GM18861 (cell line): ENCODE measurements around the gene PTGFRN.
A peak's percentile ranks its signal among the peaks of the same experiment; 100 is the strongest.

Experiments used
- ATAC-seq: cut with Tn5 transposase; IDR thresholded peaks from one replicate; pipeline ENCODE4 v1.9.1; 2021; ENCODE audit not compliant: unreplicated experiment

PTGFRN gene

DNA sequence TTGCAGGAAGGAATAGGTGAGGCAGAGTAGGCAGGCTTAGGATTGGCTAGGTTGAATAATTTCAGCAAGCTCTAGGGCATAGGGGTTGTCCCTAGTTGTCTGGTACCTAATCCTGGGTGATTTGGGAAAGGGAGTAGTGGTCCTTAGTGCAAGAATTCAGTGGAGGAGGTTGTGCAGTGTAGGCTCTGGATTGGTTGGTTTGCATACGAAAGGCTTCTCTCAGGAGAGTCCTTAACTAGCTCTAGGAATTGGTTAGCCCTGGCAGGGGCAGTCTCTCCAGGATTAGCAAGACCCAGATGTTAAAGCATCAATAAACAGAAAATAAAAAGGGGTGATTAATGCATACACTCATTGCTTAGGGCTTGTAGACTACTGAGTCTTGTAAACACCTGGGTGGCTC, 82.2 kb downstream of the PTGFRN start:
- ATAC-seq: no peak

DNA sequence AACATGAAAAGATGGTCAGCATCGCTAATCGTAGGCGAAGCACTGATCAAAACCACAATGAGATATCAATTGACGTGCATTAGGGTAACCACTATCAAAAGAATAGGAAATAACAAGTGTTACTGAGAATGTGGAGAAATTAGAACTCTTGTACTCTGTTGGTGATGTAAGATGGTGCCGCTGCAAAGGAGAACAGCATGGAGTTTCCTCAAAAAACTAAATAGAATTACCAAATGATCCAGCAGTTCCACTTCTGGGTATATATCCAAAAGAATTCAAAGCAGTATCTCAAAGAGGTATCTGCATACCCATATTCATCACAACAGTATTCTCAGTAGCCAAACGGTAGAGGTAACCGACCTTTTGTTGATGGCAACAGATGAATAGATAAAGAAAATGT, 83.6 kb downstream of the PTGFRN start:
- no peak for ATAC-seq

DNA sequence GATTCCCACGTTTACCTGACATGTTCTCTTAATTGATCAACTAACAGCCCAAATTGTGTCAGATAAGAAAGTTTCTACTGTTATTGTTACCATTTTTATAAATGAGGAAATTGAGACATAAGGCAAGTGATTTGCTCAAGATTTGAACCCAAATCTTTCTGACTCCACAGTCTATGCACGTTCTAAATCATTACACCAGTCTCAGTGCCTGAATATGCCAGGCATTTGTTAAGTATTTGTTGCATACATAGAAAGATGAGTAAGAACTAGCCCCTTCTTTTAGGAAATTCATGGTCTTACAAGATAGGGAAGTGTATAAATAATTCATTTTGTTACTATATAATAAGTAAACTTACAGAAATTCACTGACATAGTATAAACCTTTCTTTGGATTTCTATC, 84.7 kb downstream of the PTGFRN start:
- no peak for ATAC-seq

DNA sequence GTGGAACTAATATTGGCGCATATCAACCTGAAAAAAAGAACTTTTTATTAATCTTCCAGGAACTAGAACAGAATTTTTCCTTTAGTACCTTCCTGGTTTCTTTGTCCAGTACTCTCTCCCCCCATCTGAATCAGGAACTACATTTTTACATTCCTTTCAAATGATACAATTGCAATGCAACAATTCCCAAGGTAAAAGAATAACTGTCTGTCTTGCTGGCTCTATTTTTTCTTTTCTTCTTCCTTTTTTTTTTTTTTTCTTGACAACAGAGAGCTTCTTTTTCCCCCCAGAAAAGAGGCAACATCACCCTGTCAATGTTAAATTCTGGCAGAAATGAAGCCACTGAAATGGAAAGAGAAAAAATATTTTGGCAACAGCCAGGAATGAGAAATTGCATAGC, 87.3 kb downstream of the PTGFRN start:
- no peak for ATAC-seq

DNA sequence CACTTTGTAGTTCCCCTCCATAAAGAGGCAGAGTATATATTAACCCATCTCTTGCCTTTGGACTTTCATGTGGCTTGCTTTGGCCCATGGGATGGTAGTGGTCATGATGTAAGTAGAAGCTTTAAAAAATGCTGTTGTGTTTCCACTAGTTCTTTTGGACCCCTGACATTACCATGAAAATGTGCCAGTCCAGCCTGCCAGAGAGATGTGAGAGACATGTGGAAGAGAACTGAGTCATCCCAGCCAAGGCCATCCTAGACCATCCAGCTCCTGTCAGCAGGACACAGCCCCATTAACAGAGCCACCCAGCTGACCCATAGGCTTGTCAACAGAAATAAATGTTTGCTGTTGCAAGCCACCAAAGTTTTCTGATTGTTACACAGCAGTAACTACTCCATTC, 87.9 kb downstream of the PTGFRN start:
- ATAC-seq: no peak

DNA sequence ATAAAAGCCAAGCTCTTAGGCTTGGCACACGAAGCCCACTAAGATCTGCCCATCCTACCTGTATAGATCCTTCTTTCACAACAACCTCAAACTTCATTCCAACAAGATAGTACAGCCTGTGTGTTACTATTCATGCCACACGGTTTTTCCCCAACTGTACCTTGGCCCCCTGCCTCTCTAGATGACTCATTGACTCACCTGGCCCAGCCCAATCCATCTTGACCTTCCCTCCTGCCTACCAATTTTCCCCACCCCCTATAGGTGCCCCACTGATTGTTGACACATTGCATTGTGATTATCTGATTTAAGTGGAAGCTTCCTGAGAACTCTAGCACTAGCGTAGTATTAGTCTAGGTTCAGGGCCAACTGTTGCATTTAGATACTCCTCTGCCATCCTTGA, 89.9 kb downstream of the PTGFRN start:
- no peak for ATAC-seq

DNA sequence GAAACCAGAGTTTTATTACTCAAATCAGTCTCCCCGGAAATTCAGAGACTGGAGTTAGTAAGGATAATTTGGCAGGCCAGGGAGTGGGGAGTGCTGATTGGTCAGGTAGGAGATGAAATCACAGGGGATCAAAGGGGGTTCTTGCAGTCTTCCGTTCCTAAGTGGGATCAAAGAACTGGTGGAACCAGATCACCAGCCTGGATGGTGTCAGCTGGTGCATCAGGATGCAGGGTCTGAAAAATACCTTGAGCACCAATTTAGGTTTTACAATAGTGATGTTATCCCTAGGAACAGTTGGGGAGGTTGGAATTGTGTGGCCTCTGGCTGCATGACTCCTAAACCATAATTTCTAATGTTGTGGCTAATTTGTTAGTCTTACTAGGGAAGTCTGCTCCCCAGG, 90.4 kb downstream of the PTGFRN start:
- ATAC-seq: no peak

DNA sequence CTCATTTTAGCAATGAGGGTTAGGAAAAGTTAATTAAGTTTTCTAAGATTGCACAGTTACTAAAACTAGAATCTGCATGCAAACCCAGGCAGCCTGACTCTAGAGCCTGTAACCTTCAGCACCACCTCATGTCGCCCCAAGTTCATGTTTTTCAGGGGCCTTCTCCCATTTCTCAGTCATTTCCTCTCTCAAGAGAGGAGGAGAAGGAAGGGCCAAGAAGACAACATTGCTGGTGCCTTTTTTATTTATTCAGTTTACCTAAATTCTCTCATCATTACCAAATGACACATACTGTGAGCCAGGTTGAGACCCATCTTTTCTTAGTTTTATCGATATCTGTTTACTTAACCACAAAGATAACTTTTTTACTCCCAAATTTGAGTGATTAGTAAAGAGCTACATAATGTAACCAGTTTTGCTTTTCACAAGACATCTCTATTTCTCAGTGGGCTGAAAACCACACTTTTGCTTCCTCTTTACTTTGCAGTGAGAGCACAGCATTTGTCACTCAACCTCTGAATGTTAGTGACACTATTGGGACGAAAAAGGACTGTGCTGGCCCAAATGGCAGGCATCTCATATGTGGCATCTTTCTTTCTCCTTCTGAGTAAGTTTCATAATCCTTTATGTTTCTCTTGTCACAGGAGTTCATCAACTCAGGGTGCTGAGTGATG, 91.7 kb downstream of the PTGFRN start, which contains the start of gene CD101:
TSS of gene CD101 (plus strand) at position 507 of the 674 bp plus-strand sequence. CDS start at position 565, 58 bp downstream.
- ATAC-seq: peak; percentile 93

DNA sequence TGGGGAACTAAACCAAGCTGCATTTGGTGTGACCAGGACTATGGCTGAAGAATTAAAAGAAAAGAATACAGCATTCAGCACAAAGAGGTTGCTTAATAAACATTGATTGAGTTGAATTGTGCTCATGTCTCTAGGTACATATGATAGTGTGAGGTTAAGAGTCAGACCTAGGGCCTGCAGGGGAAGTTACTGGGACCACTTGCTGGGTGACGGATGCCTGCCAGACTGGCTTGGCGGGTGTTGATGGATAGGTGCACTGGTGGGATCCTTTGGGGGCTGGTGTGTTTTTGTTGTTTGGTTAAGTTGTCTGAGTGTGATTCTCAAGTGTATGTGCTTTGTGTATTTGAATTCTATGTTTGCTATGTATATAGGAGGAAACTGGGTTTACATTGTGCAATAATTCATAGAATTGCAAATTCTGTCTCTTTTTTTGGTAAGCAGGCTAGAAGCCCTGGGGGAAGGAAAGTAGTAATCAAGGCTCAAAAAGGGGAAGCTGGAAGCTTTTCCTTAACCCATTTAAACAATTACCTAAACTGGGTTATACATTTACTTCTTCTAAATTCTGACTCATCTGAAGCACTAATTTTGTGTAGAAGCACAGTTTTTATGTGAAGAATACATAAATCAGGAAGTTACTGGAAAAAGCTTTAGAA, 93.6 kb downstream of the PTGFRN start:
- ATAC-seq: no peak

DNA sequence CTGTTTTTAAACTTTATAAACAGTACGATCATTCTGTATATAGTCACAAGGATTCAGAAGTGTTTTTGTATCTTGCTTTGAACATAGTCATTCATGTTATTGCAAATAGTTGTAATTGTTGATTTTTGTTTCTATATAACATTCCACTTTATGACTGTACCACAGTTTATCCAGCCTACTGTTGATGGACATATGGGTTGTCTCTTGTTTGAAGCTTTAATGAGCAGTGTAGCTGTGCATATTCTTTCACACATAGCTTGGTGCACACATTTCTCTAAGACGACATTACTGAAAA, 98.0 kb downstream of the PTGFRN start:
- ATAC-seq: no peak

DNA sequence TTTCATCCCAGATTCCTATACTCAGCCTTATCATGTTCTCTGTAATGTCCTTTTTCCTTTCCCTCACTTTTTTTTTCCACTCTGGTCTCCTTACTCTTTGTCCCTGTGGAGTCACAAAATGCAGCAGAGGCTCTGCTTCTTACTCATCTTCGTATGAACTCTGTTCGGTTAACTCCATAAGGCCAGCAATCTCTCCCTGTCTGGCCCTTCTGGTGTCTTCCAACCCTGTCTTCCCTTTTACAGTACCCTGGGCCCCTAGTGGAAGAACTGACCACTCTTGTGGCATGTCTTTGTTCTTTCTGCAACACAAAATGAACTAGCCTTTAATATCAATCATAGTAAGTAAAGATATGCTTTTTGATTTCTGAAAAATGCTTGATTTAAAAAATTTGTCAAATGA, 98.9 kb downstream of the PTGFRN start:
- ATAC-seq: no peak

DNA sequence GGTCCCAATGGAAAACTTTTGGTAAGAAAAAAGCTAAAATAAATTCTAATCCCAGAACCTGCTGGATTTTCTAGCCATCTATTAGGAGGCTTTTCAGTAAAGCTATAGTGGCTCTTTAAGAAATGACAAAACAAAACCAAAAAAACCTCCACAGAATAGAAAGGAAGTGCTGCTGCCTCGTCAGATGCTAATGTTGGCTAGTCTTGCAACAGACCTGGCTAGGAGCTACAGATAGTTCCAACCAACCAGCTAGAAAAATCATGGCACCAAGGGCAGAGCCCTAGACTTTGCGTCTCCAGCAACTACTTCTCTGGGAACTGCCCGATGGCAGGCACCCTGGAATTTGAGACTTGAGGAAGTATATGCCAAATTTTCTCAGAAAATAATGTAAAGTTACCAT, 99.4 kb downstream of the PTGFRN start:
- no peak for ATAC-seq

DNA sequence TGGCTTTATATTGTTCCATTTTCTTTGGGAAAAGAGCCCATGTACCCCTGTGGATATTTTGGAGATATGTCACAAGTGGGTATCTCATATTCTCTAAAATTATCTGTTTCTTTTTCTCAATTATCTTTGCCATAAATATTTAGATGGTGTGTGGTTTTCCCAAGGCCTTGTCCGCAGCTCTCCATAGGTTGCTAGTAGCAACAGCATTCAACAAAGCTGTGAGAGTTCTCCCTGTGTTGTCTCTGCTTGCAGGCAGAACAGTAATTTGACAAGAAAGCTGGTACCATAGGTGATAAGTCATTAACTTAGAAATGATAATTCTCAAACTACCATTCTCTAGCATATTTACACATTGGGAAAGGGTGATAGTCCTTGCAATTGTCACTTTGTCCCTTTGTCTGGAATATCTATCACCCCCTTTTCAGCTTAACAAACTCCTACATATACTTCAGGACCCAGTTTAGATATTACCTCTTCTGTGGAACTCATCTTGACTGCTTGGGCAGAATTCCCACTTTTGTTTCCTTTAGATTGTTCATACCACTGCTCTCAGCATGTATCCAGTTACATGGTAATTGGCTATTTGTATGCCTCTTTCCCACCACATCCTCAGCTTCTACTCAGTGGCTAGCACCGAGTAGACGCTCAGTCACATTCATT, 100.7 kb downstream of the PTGFRN start:
- ATAC-seq: no peak

DNA sequence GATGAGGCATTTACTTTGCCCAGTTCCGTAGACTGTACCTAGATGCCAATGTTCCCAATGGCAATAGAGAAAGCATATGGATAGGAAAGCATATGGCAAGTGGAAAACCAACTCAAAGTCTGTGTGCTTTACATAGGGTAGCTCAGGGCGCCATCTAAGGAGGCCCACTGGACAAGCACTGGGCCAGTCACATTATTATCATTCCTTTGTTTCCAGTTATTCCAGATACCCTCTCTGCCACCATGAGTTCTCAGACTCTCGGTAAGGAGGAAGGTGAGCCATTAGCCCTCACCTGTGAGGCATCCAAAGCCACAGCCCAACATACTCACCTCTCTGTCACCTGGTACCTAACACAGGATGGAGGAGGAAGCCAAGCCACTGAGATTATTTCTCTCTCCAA, 101.6 kb downstream of the PTGFRN start:
- ATAC-seq: no peak

DNA sequence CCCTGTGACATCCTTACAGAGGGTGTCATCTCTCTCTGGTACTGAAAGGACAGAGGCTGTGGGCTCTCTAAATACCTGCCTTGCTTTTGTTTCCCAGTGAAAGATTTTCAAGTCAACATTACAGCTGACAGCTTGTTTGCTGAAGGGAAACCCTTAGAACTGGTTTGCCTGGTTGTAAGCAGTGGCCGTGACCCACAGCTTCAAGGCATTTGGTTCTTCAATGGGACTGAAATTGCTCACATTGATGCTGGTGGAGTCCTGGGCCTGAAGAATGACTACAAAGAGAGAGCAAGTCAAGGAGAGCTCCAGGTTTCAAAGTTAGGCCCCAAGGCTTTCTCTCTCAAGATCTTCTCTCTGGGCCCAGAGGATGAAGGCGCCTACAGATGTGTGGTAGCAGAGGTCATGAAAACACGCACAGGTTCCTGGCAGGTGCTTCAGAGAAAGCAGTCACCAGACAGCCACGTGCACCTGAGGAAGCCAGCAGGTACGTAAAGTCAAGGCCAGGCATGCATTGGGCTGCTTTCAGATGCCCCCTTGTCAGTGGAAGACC, 103.7 kb downstream of the PTGFRN start:
- ATAC-seq: no peak

DNA sequence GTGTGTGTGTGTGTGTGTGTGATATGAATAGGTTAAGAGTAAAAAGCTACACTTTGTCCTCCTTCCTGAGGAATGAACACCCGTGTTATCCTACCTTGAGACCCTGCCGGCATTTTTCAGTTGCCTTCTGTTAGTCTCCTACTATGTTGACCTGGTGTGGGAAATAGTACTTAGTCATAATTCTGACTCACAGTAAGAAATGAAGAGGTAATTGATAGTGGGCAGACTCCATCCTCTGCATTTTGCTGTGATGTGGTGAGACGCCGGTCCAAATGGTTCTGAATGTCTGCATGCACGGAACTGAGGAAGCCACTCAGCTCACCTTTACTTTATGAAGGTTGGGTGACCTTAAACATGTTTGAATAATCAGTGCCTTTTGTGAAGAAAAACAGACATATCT, 104.5 kb downstream of the PTGFRN start:
- no peak for ATAC-seq

DNA sequence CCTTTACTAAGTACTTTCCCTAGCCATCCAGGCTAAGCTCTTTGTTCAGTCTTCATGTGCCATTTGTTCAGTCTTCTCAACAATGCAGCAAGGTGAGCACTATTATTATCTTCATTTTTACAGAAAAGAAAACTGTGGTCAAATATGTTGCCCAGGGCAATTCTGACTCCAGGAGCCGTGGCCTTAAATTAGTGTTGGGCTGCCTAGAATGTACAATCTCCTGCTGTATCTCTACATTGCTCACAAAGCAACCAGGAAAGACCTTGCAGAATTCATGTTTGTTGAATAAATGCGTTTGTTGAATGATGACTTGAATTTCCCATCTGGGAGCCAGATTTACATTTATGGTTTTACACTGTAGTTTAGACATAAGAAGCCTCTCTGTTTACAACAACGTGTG, 106.0 kb downstream of the PTGFRN start:
- ATAC-seq: no peak

DNA sequence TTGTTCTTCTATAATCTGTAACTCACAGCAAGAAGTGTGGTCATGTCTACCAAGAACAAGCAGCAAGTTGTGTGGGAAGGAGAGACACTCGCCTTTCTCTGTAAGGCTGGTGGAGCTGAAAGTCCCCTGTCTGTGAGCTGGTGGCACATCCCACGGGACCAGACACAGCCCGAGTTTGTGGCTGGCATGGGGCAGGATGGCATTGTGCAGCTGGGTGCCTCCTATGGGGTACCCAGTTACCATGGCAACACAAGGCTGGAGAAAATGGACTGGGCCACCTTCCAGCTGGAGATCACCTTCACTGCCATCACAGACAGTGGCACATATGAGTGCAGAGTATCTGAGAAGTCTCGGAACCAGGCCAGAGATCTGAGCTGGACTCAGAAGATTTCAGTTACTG, 107.3 kb downstream of the PTGFRN start:
- no peak for ATAC-seq

DNA sequence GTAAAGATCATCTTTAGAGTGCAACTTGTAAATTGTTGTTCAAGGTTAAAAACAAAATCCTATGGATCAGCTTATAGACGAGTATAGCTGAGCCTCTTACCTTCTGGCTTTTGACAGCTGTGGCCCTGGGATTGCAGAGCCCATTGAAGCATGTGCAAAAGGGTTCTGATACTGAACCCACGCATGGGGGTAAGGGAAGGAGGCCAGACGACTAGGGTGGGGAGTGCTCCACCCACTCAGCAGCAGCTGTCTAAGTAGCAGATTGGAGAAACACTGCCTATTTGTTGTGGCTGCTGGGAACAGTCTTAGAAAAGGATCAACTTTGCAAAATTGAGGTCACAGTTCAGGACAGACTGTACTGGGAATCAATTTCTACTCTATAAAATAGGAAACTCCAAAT, 107.9 kb downstream of the PTGFRN start:
- ATAC-seq: no peak

DNA sequence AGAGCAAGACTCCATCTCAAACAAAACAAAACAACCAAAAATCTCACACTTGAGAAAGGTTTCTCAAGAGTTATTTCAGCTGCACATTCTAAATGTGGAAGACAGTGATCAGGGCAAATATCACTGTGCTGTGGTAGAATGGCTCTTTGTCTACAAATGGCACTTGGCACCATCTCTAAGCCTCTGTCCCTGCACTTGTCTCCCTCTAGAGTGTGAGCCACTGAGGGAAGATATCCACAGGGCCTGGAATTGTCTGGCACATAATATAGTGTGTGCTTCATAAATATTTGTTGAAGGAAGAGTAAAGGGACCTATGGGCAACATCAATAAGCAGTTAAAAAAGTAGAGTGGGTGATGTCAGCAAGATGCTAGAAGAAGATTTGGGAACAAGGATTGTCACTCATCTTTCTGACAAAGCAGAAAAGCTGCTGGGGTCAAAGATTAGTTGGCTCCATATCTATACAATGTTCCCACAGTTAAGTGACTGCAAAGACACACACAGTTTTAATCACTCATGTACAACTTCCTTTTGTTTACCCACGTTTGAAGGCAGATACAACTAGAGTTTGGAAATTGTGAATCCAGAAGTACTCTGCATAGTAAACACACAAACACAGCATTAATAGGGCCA, 110.9 kb downstream of the PTGFRN start:
- no peak for ATAC-seq

DNA sequence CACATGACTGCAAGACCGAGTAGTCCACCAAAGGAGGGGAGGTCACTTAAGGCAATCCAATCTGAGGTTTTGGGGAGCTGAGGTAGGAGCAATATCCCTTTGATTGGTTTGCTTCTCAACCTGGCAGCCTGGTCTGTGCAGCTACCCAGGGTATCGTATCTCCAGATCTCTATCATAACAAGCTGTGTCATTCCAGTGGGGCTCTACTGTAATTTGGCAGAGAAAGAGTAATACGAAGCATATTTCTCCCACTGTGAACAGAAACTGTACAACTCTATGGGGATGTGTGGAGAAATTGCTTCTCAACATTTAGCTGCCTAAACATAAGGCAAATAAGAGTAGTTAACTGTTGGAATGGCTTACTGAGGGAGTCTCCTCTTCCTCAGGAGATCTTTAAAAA, 112.4 kb downstream of the PTGFRN start:
- ATAC-seq: no peak

DNA sequence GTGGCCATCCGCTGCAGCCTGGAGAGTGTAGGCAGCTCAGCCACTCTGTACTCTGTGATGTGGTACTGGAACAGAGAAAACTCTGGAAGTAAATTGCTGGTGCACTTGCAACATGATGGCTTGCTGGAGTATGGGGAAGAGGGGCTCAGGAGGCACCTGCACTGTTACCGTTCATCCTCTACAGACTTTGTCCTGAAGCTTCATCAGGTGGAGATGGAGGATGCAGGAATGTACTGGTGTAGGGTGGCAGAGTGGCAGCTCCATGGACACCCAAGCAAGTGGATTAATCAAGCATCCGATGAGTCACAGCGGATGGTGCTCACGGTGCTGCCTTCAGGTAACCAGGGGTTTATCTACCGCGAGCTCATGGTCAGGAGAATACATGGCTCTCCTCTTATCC, 115.9 kb downstream of the PTGFRN start:
- ATAC-seq: no peak
